ENCODE measurements around the gene ELOB.

Gene ELOB

GRCh38 chr16:2777231-2777902 lies at the start of gene ELOB:
ELOB (minus strand) TSS chr16:2777280; CDS start chr16:2777239, 41 bp downstream.
- peak; percentile 79 for DNase-seq

GRCh38 chr16:2825906-2826305 lies 48.8 kb upstream of the ELOB start:
- no peak for DNase-seq

- no peak for DNase-seq
Observed at GRCh38 chr16:2825049-2825742, 48.1 kb upstream of the ELOB start.

GRCh38 chr16:2824626-2825025 lies 47.5 kb upstream of the ELOB start:
- DNase-seq: no peak

- no peak for DNase-seq
Observed at GRCh38 chr16:2822496-2822895, 45.4 kb upstream of the ELOB start.

GRCh38 chr16:2822158-2822495 lies 45.0 kb upstream of the ELOB start:
- no peak for DNase-seq

DNA sequence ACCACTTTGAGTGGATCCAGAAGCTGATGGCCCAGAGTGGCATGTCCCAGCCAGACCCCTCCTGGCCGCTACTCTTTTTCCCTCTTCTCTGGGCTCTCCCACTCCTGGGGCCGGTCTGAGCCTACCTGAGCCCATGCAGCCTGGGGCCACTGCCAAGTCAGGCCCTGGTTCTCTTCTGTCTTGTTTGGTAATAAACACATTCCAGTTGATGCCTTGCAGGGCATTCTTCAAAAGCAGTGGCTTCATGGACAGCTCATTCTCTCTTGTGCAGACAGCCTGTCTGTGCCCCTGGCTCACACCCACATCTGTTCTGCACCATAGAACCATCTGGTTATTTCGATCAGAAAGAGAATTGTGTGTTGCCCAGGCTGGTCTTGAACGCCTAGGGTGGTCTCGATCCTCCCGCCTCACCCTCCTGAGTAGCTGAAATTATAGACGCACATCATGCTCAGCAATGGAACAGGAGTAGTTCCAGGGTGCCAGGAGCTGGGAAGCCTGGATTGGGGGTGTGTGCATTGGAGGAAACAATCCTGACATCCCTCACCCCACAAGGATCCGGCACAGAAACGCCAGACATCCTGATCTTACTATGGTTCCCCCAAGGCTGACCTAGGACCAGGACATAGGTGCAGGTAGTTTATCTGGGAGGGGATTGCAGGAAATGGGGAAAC lies 44.5 kb upstream of the ELOB start:
- peak; percentile 7 for DNase-seq

- DNase-seq: no peak
Observed at GRCh38 chr16:2820836-2821486, 43.9 kb upstream of the ELOB start.

- DNase-seq: no peak
Observed at GRCh38 chr16:2819939-2820835, 43.1 kb upstream of the ELOB start.

- no peak for DNase-seq
Observed at GRCh38 chr16:2819179-2819938, 42.3 kb upstream of the ELOB start.

- DNase-seq: peak; percentile 51
Observed at GRCh38 chr16:2818272-2818876, 41.3 kb upstream of the ELOB start.

- no peak for DNase-seq
Observed at GRCh38 chr16:2817340-2818271, 40.5 kb upstream of the ELOB start.

DNA sequence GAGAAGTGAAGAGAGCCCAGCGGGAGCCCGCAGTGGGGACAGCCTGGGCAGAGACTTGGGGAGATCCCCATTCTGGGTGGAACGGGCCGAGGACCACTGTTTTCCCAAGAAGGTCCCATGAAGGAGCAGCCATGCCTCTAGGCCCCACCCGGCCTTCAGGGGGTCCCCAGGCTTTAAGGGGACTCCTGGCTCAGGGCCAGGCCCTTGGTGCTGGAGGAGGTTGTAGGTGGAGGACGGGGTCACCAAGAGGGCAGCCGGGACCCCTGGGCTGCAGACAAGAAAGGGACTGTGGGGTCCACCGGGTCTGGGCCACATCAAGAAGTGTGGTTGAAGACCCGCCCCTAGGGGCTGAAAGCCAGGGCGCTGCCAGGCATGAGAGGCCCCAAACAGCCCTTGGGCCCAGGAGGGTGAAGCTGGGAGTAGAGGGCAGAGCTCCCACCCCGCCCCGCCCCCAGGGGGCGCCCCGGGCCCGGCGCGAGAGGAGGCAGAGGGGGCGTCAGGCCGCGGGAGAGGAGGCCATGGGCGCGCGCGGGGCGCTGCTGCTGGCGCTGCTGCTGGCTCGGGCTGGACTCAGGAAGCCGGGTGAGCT lies 39.8 kb upstream of the ELOB start, which contains the start of gene PRSS21:
TSS of gene PRSS21 (plus strand) at position 487 of the 589 bp plus-strand sequence. CDS start at position 519, 32 bp downstream.
- no peak for DNase-seq

DNA sequence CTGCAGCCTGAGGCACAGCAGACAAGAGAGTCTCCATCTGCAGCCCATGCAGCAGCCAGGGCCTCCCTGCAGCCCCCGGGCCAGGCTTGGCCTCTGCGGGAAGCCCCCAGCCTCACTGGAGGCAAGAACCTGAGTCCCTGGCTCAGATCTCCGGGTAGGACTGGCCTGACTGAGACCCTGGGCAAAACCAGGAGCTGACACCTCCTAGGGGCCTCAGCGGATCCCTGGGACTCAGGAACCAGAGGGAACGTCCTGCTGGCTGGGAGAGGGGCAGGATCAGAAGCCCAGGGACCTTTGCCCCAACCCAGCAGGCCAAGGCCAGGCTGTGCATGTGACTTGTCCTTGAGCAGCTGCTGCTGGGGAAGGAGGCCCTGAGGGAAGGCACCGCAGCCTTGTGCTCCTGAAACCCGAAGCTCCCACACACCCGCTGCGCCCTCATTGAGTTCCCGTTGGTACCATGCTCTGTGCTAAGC lies 38.3 kb upstream of the ELOB start:
- DNase-seq: peak; percentile 15

DNA sequence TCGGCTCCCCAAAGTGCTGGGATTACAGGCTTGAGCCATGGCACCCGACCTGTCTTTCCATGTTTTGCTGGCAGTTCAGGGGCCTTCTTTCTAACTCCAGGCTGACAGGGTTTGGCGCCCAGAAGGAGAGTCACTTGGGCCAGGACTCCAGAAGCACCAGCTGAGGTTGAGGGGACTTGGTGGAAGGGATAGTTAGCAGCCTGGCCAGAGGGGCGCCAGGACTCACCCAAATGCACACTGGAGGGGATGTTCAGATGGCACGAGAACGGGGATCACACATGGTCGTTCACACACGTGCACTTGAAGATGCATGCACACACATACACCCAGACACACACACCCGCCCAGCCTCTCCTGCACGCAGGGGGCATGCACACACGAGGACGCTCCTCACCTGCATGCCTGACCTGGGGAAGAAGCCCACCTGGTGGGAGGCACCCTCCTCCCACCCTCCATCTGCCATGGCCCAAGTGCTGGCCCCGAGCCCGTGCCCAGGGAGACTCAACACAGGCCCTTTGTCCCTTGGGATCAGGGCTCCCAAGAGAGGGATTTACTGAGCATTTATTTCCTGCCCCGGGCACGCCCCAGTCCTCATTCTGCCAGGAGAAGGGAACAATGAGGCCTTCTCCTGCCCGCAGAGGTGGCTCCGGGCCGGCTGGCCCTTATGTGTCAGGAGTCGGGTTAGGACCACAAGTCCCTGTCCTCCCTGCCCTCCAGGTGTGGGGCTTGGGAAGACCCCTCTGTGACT lies 37.6 kb upstream of the ELOB start:
- DNase-seq: peak; percentile 3

DNA sequence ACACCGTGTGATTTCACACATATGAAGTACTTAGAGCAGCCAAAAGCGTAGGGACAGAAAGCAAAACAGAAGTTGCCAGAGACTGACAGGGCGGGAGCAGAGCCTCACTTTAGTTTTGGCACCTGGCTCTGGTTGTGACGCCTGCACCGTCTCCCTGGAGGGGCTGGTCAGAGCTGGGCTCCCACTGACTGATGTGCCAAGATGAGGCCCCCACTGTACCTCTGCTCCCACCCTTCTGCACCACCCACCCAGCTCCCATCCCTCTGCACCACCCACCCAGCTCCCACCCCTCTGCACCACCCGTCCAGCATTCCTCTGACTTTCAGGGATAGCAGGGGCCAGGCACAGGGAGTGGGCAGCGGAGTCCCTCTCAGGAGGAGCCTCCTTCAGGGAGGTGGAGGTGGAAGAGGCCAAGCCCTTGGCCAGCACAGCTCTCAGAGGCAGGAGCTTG lies 36.7 kb upstream of the ELOB start:
- DNase-seq: no peak

GRCh38 chr16:2811703-2812471 lies 34.8 kb upstream of the ELOB start:
- no peak for DNase-seq

DNA sequence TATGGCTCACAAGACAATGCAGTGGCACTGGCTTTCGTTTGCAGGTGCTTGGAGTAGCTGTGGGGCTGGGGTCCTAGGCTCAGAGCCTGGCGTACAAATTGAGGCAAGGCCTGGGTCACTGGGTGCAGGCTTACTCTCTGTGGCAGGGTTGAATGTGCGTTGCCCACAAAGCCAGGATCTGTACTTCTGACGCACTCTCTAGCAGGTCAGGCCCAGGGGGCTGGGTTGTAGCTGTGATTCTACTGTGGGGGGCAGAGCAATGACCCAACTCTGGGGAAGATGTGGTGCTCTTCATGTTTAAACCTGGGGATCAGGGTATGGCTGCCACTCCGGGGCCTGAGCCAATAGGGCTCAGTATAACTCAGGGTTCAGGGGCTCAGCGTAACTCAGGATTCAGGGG lies 33.6 kb upstream of the ELOB start:
- no peak for DNase-seq

Measured in NCI-H2171 treated with DMSO at 0.1 percent for 48 hours (cell line).